H9 (cell line): ENCODE results near the gene PPFIBP1. TPM values are rescaled to one million over a fixed set of nuclear protein-coding genes. Genes with fewer than 3 reads are reported as not detected.

Experiments
- DNase-seq: peaks from one replicate; pipeline ENCODE4 v3.0.0-alpha.2; 2017
- H2AFZ ChIP-seq: one replicate; pipeline ENCODE4 v1.6.1; 2013; ENCODE audit warnings: mild to moderate bottlenecking, low read length, control low read depth, moderate library complexity
- H2AK5ac ChIP-seq: 2 replicates; pipeline ENCODE4 v1.6.1; 2013; ENCODE audit warnings: low read length, control low read depth, mixed read lengths; ENCODE audit not compliant: insufficient read length
- H2BK120ac ChIP-seq: one replicate; pipeline ENCODE4 v1.6.1; 2013; ENCODE audit warnings: low read depth, mild to moderate bottlenecking, low read length, control low read depth, inconsistent platforms; ENCODE audit not compliant: poor library complexity, severe bottlenecking
- H2BK12ac ChIP-seq: 2 replicates; pipeline ENCODE4 v1.6.1; 2013; ENCODE audit warnings: low read length, control low read depth, mixed read lengths, low read depth; ENCODE audit not compliant: insufficient read length
- H2BK15ac ChIP-seq: 2 replicates; pipeline ENCODE4 v1.6.1; 2013; ENCODE audit warnings: low read depth, low read length, control low read depth
- H2BK20ac ChIP-seq: one replicate; pipeline ENCODE4 v1.6.1; 2013; ENCODE audit warnings: low read depth, mild to moderate bottlenecking, low read length, control low read depth, inconsistent platforms; ENCODE audit not compliant: poor library complexity, severe bottlenecking
- H2BK5ac ChIP-seq: 2 replicates; pipeline ENCODE4 v1.6.1; 2013; ENCODE audit warnings: low read length, control low read depth, mixed read lengths; ENCODE audit not compliant: insufficient read length
- H3K14ac ChIP-seq: 2 replicates; pipeline ENCODE4 v1.6.1; 2013; ENCODE audit warnings: low read length, control low read depth; ENCODE audit not compliant: insufficient read depth
- H3K18ac ChIP-seq: 2 replicates; pipeline ENCODE4 v1.6.1; 2013; ENCODE audit warnings: low read depth, mild to moderate bottlenecking, mixed read lengths, low read length, control low read depth; ENCODE audit not compliant: insufficient read length
- H3K23ac ChIP-seq: 2 replicates; pipeline ENCODE4 v1.6.1; 2013; ENCODE audit warnings: low read length, control low read depth, mixed read lengths, low read depth; ENCODE audit not compliant: insufficient read length
- H3K23me2 ChIP-seq: 2 replicates; pipeline ENCODE4 v1.6.1; 2013; ENCODE audit warnings: low read depth, mild to moderate bottlenecking, mixed read lengths, low read length, control low read depth; ENCODE audit not compliant: insufficient read length, poor library complexity, severe bottlenecking
- H3K27ac ChIP-seq: 2 replicates; pipeline ENCODE4 v1.5.1; 2013; ENCODE audit warnings: low read length, control low read depth, mixed read lengths, low read depth; ENCODE audit not compliant: insufficient read length
- H3K27me3 ChIP-seq: 2 replicates; pipeline ENCODE4 v1.6.1; 2013; ENCODE audit warnings: low read length, control low read depth, inconsistent platforms; ENCODE audit not compliant: insufficient read depth
- H3K4ac ChIP-seq: 2 replicates; pipeline ENCODE4 v1.6.1; 2013; ENCODE audit warnings: low read depth, mild to moderate bottlenecking, control low read depth, inconsistent platforms, low read length, moderate library complexity
- H3K4me1 ChIP-seq: 2 replicates; pipeline ENCODE4 v1.6.1; 2013; ENCODE audit warnings: low read length, control low read depth, inconsistent platforms; ENCODE audit not compliant: insufficient read depth
- H3K4me2 ChIP-seq: 2 replicates; pipeline ENCODE4 v1.6.1; 2013; ENCODE audit warnings: low read length, control low read depth, mixed read lengths; ENCODE audit not compliant: insufficient read length, insufficient read depth
- H3K56ac ChIP-seq: 2 replicates; pipeline ENCODE4 v1.6.1; 2013; ENCODE audit warnings: low read depth, mild to moderate bottlenecking, mixed read lengths, low read length, control low read depth; ENCODE audit not compliant: insufficient read length
- H3K79me1 ChIP-seq: 2 replicates; pipeline ENCODE4 v1.6.1; 2013; ENCODE audit warnings: low read depth, mild to moderate bottlenecking, moderate library complexity, low read length, control low read depth, inconsistent platforms; ENCODE audit not compliant: insufficient read depth, poor library complexity, severe bottlenecking
- H3K79me2 ChIP-seq: 2 replicates; pipeline ENCODE4 v1.6.1; 2013; ENCODE audit warnings: low read length, control low read depth, inconsistent platforms; ENCODE audit not compliant: insufficient read depth
- H3K9ac ChIP-seq: 2 replicates; pipeline ENCODE4 v1.6.1; 2013; ENCODE audit warnings: low read length, control low read depth, mixed read lengths; ENCODE audit not compliant: insufficient read length; ENCODE audit errors: extremely low read depth
- H3K9me3 ChIP-seq: one replicate; pipeline ENCODE4 v1.6.1; 2013; ENCODE audit warnings: low read depth, low read length, inconsistent platforms; ENCODE audit not compliant: control insufficient read depth
- H3T11ph ChIP-seq: one replicate; pipeline ENCODE4 v1.6.1; 2013; ENCODE audit warnings: mild to moderate bottlenecking, low read length, control low read depth, inconsistent platforms
- H4K20me1 ChIP-seq: one replicate; pipeline ENCODE4 v1.6.1; 2013; ENCODE audit not compliant: control insufficient read depth, insufficient read length, insufficient read depth
- H4K5ac ChIP-seq: 2 replicates; pipeline ENCODE4 v1.6.1; 2013; ENCODE audit warnings: low read depth, mild to moderate bottlenecking, mixed read lengths, low read length, control low read depth; ENCODE audit not compliant: insufficient read length
- H4K8ac ChIP-seq: replicated peaks from 2 replicates; pipeline ENCODE4 v1.6.1; 2013; ENCODE audit warnings: low read length, control low read depth, mixed read lengths, low read depth; ENCODE audit not compliant: insufficient read length
- H4K91ac ChIP-seq: 2 replicates; pipeline ENCODE4 v1.6.1; 2013; ENCODE audit warnings: low read depth, mild to moderate bottlenecking, moderate library complexity, mixed read lengths, low read length, control low read depth; ENCODE audit not compliant: insufficient read length
- H3K27ac Mint-ChIP-seq, 3 experiments: 2 replicates in 2 of 3; 3 replicates in 1 of 3; pipeline ENCODE4 v1.8.0; 2020 to 2021; ENCODE audit warnings: mixed read lengths in 3 of 3, mild to moderate bottlenecking in 1 of 3, moderate library complexity in 1 of 3
- H3K27me3 Mint-ChIP-seq: 2 replicates; pipeline ENCODE4 v1.8.0; 2021; ENCODE audit warnings: low read depth, mild to moderate bottlenecking, moderate library complexity, mixed read lengths
- H3K36me3 Mint-ChIP-seq, 3 experiments: 2 replicates in 2 of 3; 3 replicates in 1 of 3; pipeline ENCODE4 v1.8.0; 2020 to 2021; ENCODE audit warnings: low read depth in 3 of 3, mixed read lengths in 3 of 3; ENCODE audit not compliant: insufficient read depth in 1 of 3
- H3K4me1 Mint-ChIP-seq, 2 experiments: 2 replicates each; pipeline ENCODE4 v1.8.0; 2020; ENCODE audit warnings: mixed read lengths in 2 of 2
- H3K4me3 Mint-ChIP-seq, 2 experiments: 2 replicates in 1 of 2; 3 replicates in 1 of 2; pipeline ENCODE4 v1.8.0; 2020 to 2021; ENCODE audit warnings: mild to moderate bottlenecking in 2 of 2, mixed read lengths in 2 of 2, moderate library complexity in 1 of 2
- H3K9me3 Mint-ChIP-seq, 2 experiments: 2 replicates in 1 of 2; 3 replicates in 1 of 2; pipeline ENCODE4 v1.8.0; 2020; ENCODE audit warnings: mild to moderate bottlenecking in 2 of 2, mixed read lengths in 2 of 2, moderate library complexity in 1 of 2
- WGBS: extraction: QIAGEN DNeasy Blood & Tissue Kit; methylation state at CpG from one replicate; pipeline ENCODE4 v1.1.7; 2013; ENCODE audit warnings: missing lambda C conversion rate, low lambda C conversion rate, mixed read lengths; ENCODE audit not compliant: insufficient read length; ENCODE audit errors: extremely low coverage; 5-methylcytosine and 5-hydroxymethylcytosine counted together
- total RNA-seq: library from RNA; stranded (reverse); gene quantifications from 2 replicates; pipeline ENCODE4 v1.2.1, GENCODE V29; 2021
- TF ChIP-seq, protein P1 (sequence below): fragments of 200-600 bp; sonication (generic); conservative IDR thresholded peaks from 3 replicates; pipeline ENCODE4 v1.8.0; 2021; ENCODE audit warnings: antibody characterized with exemption, mild to moderate bottlenecking

PPFIBP1 gene
- total RNA-seq, 1 experiment from 2014 or later = 29.2 TPM

- no peak overlapping the region for H3K4me3 Mint-ChIP-seq
These were observed 107.9 kb downstream of the PPFIBP1 start for GRCh38 chr12:27631813-27632491.

More at GRCh38 chr12:27631813-27632491, 107.9 kb downstream of the PPFIBP1 start:
- no peaks in the 10 kb centered on the region for H3K79me1 ChIP-seq
- H3K36me3 Mint-ChIP-seq = no peaks in the 10 kb centered on the region
- H3K27me3 Mint-ChIP-seq = no peaks in the 10 kb centered on the region
- H3K23me2 ChIP-seq = no peaks in the 10 kb centered on the region
- no peak overlapping the region for H2AK5ac ChIP-seq
- H4K8ac ChIP-seq = no peak overlapping the region
- H3K4me2 ChIP-seq = no peak overlapping the region
- TF ChIP-seq, protein P1, sequence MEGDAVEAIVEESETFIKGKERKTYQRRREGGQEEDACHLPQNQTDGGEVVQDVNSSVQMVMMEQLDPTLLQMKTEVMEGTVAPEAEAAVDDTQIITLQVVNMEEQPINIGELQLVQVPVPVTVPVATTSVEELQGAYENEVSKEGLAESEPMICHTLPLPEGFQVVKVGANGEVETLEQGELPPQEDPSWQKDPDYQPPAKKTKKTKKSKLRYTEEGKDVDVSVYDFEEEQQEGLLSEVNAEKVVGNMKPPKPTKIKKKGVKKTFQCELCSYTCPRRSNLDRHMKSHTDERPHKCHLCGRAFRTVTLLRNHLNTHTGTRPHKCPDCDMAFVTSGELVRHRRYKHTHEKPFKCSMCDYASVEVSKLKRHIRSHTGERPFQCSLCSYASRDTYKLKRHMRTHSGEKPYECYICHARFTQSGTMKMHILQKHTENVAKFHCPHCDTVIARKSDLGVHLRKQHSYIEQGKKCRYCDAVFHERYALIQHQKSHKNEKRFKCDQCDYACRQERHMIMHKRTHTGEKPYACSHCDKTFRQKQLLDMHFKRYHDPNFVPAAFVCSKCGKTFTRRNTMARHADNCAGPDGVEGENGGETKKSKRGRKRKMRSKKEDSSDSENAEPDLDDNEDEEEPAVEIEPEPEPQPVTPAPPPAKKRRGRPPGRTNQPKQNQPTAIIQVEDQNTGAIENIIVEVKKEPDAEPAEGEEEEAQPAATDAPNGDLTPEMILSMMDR = no peak
- no peak overlapping the region for H2BK20ac ChIP-seq
- no peak overlapping the region for H3K27ac ChIP-seq
- no peaks in the 10 kb centered on the region for H3K4me1 ChIP-seq
- no peak overlapping the region for H3K23ac ChIP-seq
- no peak overlapping the region for H3K27ac Mint-ChIP-seq
- no peak overlapping the region for H3K18ac ChIP-seq
- H3K14ac ChIP-seq = no peak overlapping the region
- H2AFZ ChIP-seq = no peak overlapping the region
- no peak overlapping the region for H2BK120ac ChIP-seq
- no CpG with 5 or more reads among the region's 2 CpGs for WGBS
- no peaks in the 10 kb centered on the region for H3K27me3 ChIP-seq
- no peak overlapping the region for H4K5ac ChIP-seq
- H3K9me3 Mint-ChIP-seq = no peaks in the 10 kb centered on the region
- H3K9ac ChIP-seq = no peak overlapping the region
- H4K20me1 ChIP-seq = no peaks in the 10 kb centered on the region
- H3K4ac ChIP-seq = no peak overlapping the region
- no peak overlapping the region for H4K91ac ChIP-seq
- no peak overlapping the region for H2BK5ac ChIP-seq
- no peaks in the 10 kb centered on the region for H3K79me2 ChIP-seq
- no peaks in the 10 kb centered on the region for H3K9me3 ChIP-seq
- no peak overlapping the region for H3K56ac ChIP-seq
- H2BK15ac ChIP-seq = no peak overlapping the region
- H3K4me1 Mint-ChIP-seq = no peaks in the 10 kb centered on the region
- DNase-seq = no peak
- H3T11ph ChIP-seq = no peak overlapping the region
- no peak overlapping the region for H2BK12ac ChIP-seq
